IPS DF 6.9 (cell line): Measurements from ENCODE around the gene SRL.

ENCODE experiments used
- DNase-seq: peaks from one replicate; pipeline ENCODE4 v3.0.0-alpha.2; 2013; ENCODE audit warnings: low read depth, low spot score
- H3K27ac ChIP-seq: one replicate; pipeline ENCODE4 v1.5.1; 2013; ENCODE audit warnings: low read length, control low read depth
- H3K27me3 ChIP-seq: 2 replicates; pipeline ENCODE4 v1.6.1; 2013; ENCODE audit warnings: mild to moderate bottlenecking, low read length; ENCODE audit not compliant: control insufficient read depth, insufficient read depth
- H3K36me3 ChIP-seq: 2 replicates; pipeline ENCODE4 v1.6.1; 2013; ENCODE audit warnings: low read length; ENCODE audit not compliant: control insufficient read depth, insufficient read depth
- H3K4me1 ChIP-seq: 2 replicates; pipeline ENCODE4 v1.6.1; 2013; ENCODE audit warnings: low read length; ENCODE audit not compliant: control insufficient read depth, insufficient read depth
- H3K4me3 ChIP-seq: 2 replicates; pipeline ENCODE4 v1.5.1; 2013; ENCODE audit warnings: mild to moderate bottlenecking, low read length
- H3K9me3 ChIP-seq: 2 replicates; pipeline ENCODE4 v1.6.1; 2013; ENCODE audit warnings: low read length, inconsistent platforms; ENCODE audit not compliant: control insufficient read depth, insufficient read depth
- WGBS: extraction: QIAGEN DNeasy Blood & Tissue Kit; methylation state at CpG from one replicate; pipeline ENCODE4 v1.1.7; 2013; ENCODE audit warnings: mixed read lengths, missing lambda C conversion rate; ENCODE audit not compliant: insufficient read length, insufficient coverage; 5-methylcytosine and 5-hydroxymethylcytosine counted together

SRL gene

DNA sequence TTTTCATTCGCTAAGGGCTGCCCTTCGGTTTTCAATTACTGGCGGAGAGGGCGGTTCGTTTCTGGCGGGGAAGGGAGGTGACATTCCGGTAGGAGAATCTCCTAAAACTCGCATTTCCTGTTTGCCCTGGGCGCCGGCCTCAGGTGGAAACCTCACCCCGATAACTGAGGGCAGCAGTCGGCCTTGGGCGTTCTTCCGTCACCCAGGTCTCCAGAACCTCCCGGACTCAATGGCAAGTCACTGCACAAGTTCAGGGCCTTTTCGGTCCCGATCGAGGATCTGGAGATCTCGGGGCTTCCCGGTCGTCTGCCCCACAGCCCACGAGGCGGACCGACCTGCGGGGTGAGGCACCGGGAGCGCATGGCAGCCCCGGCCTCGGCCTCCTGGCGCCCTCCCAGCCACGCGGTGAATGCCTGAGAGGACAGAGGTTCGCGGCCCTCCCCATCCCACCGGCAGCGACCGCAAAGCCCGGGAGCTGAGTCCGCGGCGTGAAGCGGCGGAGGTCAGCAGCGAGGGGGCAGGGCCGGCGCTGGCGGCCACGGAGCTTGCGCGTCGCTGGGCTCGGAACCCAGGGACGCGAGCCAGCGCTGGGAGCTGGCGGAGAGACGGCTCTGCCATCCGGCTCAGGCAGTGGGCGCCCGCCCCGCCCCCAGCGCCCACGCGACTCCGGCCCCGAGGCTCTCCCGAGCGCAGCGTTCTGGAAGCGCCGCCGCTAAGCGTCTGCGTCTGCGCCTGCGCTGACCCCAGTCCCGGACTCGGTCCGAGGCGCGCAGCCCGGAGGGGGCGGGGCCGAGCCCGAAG lies 58.4 kb downstream of the SRL start:
- peak overlapping the region; percentile 79 for H3K4me3 ChIP-seq

DNA sequence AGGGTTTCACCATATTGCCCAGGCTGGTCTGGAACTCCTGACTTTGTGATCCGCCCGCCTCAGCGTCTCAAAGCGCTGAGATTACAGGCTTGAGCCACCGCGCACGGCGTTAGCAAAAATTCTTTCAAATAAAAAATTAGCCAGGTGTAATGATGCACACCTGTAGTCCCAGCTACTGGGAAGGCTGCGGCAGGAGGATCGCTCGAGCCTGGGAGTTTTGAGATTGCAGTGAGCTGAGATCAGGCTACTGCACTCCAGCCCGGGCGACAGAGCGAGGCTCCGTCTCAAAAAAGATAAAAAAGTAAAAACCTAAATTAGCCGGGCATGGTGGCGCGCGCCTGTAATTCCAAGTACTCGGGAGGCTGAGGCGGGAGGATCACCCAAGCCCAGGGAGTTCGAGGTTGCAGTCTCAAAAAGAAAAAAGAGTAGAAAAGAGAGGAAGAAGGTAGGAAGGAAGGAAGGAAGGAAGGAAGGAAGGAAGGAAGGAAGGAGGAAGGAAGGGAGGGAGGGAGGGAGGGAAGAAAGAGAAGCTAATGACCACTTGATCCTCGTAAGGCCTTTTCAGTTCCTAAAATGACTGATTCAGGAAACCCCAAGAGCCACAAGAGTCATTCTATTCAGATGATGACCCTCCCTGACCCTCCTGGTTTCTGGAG lies 59.2 kb downstream of the SRL start:
- Histone ChIP-seq H3K27ac (no peak overlapping the region), H3K27me3 (no peaks in the 10 kb centered on the region), H3K4me1 (no peaks in the 10 kb centered on the region), H3K9me3 (no peaks in the 10 kb centered on the region), H3K36me3 (no peaks in the 10 kb centered on the region), H3K4me3 (peak overlapping the region; percentile 79; the same call in 1 of the 2 replicates)
- WGBS: no CpG with 5 or more reads among the region's 23 CpGs
- DNase-seq: no peak

More for the DNA sequence above, 58.4 kb downstream of the SRL start:
- no CpG with 5 or more reads among the region's 85 CpGs for WGBS
- Histone ChIP-seq H3K27ac (no peak overlapping the region), H3K36me3 (no peaks in the 10 kb centered on the region), H3K9me3 (no peaks in the 10 kb centered on the region), H3K4me1 (no peaks in the 10 kb centered on the region), H3K27me3 (no peaks in the 10 kb centered on the region)
- peak; percentile 82 for DNase-seq

DNA sequence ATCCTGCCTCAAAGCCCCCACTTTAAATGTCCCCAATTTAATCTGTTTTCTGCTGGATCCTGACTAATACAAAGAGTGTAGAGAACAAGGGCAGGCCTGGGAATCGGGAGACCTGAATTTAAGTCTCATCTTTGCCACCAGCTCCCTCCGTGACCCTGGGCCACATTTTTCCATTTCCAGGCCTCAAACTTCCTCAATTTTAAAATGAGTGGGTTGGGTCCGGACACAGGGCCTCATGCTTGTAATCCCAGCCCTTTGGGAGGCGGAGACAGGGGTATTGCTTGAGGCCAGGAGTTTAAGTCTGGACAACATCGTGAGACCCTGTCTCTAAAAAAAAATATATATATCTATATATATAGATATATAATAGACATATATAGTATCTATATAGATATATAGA lies 61.4 kb downstream of the SRL start:
- DNase-seq: no peak
- no peaks in the 10 kb centered on the region for H3K4me1 ChIP-seq

DNA sequence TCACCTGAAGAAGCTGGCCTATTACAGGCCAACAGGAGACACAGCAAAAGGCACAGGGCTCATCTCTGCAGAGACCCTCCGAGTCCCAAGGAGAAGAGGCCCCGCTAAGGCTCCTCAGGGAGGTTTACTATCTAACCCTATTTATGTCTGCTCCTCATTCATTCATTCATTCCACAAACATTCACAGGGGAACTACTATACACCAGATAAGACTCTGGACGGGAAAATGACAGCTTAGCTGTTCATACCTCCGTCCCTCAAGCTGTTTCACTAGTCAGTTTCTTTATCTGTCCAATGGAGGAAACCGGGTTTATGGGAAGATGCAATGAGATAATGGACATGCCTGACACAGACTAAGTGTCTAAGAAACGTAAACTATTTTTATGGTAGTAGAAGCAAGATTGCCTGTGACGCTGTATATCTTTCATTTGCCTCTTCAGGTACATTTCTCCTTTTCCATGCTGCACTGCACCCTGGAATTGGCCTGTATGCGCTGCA lies 62.1 kb downstream of the SRL start:
- DNase-seq: no peak
- H3K4me1 ChIP-seq: no peaks in the 10 kb centered on the region
- no peak overlapping the region for H3K4me3 ChIP-seq
- WGBS: no CpG with 5 or more reads among the region's 8 CpGs
- no peaks in the 10 kb centered on the region for H3K9me3 ChIP-seq
- no peaks in the 10 kb centered on the region for H3K36me3 ChIP-seq
- H3K27me3 ChIP-seq: no peaks in the 10 kb centered on the region
- H3K27ac ChIP-seq: no peak overlapping the region

More for the DNA sequence above, 61.4 kb downstream of the SRL start:
- Histone ChIP-seq H3K9me3 (no peaks in the 10 kb centered on the region), H3K27ac (no peak overlapping the region), H3K36me3 (no peaks in the 10 kb centered on the region), H3K27me3 (no peaks in the 10 kb centered on the region), H3K4me3 (no peak overlapping the region)
- no CpG with 5 or more reads among the region's 5 CpGs for WGBS

DNA sequence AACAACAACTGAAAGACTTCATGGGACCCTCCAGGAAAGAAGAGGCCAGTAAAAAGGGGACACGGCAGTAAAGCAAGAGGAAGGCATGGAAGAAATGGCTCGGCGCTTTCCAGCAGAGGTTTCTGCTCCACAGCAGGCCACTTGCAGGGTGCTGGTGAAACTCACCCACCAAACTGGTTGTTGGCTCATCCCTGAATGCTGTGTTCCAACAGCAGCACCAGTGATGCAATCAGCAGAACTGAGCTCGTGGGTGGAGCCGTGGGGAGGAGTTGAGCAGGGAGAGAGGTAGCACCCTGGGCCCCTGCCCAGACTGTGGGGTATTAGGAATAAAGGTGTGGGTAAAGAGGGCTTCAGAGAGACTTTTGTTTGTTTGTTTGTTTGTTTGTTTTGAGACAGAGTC lies 62.9 kb downstream of the SRL start:
- WGBS: no CpG with 5 or more reads among the region's 5 CpGs
- H3K4me3 ChIP-seq: no peak overlapping the region
- no peaks in the 10 kb centered on the region for H3K36me3 ChIP-seq
- H3K9me3 ChIP-seq: no peaks in the 10 kb centered on the region
- H3K27me3 ChIP-seq: no peaks in the 10 kb centered on the region
- DNase-seq: no peak
- H3K4me1 ChIP-seq: no peaks in the 10 kb centered on the region
- no peak overlapping the region for H3K27ac ChIP-seq

DNA sequence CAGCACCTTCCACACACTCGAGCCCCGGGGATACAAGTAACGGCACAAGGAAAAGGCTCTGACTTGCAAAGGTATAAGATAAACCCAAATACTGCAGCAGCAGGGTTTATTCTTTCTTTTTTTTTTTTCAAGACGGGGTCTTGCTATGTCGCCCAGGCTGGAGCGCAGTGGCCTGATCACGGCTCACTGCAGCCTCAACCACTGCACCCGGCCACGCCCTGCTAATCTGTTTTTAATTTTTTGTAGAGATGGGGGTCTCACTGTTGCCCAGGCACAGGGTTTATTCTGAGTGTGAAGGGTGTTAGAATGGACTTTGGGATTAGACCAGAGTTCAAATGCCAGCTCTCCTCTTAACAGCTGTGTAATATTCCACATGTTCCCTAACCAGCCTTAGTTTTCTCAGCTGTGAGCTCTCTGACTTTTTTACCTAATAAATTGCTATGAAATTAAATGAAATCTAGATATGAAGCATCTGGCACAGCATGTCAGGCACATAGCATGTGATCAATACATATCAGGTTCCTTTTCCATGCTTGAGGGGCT lies 63.3 kb downstream of the SRL start:
- WGBS: no CpG with 5 or more reads among the region's 9 CpGs

DNA sequence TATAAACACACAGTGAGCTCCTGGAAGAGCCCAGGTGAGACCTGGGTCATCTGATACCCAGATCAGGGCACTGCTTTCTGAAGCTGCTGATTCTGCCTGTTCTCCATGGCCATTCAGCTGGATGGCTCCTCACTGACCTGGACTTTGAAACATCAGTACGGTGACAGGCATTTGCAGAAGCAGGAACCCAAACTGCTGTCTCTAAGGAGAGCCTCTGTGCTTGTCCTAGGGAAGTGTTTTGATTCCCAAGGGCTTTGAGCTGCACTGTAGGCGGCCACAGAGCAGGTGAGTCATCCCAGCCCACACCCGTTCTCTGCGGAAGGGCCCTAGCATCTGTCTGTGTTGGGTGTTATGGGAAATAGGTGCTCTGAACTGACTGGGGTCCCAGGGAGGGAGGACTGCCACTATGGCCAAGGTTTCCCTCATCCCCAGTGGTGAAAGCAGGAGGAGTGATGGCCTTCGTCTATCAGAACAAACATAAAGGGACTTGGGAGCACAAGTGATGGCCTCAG lies 64.9 kb downstream of the SRL start:
- Histone ChIP-seq H3K27ac (no peak overlapping the region), H3K4me1 (no peaks in the 10 kb centered on the region), H3K9me3 (no peaks in the 10 kb centered on the region), H3K36me3 (no peaks in the 10 kb centered on the region), H3K4me3 (no peak overlapping the region), H3K27me3 (no peaks in the 10 kb centered on the region)
- no CpG with 5 or more reads among the region's 5 CpGs for whole genome bisulfite sequencing
- no peak for DNase-seq

More for the DNA sequence above, 63.3 kb downstream of the SRL start:
- no peak overlapping the region for H3K4me3 ChIP-seq
- no peaks in the 10 kb centered on the region for H3K9me3 ChIP-seq
- H3K36me3 ChIP-seq: no peaks in the 10 kb centered on the region
- no peak overlapping the region for H3K27ac ChIP-seq
- no peak for DNase-seq
- no peaks in the 10 kb centered on the region for H3K27me3 ChIP-seq
- H3K4me1 ChIP-seq: no peaks in the 10 kb centered on the region

DNA sequence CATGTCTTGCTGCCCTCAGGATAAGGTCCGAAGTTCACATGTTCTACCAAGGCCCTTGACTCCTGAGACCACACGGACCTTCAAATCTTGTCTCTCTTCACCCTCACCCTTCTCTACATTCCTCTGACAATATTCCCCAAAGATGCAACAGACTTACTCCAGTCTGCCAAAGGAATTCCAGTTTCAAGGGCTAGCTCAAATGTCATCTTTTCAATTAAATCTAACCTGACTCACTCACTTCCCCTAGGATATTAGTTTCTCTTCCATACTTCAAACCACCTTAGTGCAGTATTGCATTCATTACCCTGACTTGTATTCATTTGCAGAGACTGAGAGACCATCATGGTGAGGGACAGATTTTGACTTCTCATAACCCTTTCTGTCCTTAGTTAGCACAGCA lies 66.0 kb downstream of the SRL start:
- Histone ChIP-seq H3K36me3 (no peaks in the 10 kb centered on the region), H3K27ac (no peak overlapping the region), H3K4me3 (no peak overlapping the region), H3K9me3 (no peaks in the 10 kb centered on the region), H3K4me1 (no peaks in the 10 kb centered on the region), H3K27me3 (no peaks in the 10 kb centered on the region)
- DNase-seq: no peak
- WGBS: no CpG with 5 or more reads among the region's 2 CpGs

DNA sequence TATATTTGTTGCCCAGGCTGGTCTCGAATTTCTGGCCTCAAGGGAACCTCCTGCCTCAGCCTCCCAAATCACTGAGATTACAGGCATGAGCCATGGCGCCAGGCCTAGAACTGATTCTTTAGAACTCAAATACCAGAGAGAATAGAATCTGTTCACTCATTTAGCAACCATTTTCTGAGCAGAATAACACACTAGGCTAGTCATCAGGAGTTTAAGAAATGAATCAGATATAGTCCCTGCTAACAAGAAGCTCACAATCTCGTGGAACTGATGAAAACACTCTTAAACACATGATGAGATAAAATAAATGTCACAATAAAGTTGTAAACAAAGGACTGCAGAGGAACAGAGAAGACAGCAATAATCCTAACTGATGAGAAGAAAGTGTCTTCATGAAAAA lies 69.8 kb downstream of the SRL start:
- no peak for DNase-seq
- WGBS: no CpG with 5 or more reads among the region's 3 CpGs
- H3K27ac ChIP-seq: no peak overlapping the region

DNA sequence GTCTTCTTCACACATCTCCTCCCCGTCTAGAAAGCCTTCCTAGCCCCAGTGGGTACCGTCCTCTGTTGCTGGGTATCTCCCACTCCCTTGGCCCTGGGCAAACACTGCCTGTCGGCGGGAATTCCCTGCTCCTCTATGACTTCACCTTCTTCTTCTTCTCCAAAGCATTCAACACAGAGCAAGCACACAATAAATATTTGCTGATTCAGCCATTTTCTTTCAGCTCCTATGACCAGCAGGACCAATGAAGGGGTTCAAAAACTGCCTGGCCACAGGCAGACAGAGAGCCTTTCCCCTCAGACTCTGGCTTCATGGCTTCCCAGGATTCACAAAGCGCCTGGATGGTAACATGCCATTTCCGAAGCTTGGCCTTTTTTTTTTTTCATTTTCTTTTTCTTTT lies 72.5 kb downstream of the SRL start:
- Histone ChIP-seq H3K36me3 (no peaks in the 10 kb centered on the region), H3K27ac (no peak overlapping the region), H3K4me3 (no peak overlapping the region), H3K9me3 (no peaks in the 10 kb centered on the region), H3K4me1 (no peaks in the 10 kb centered on the region), H3K27me3 (no peaks in the 10 kb centered on the region)
- DNase-seq: no peak
- WGBS: no CpG with 5 or more reads among the region's 6 CpGs

More for the DNA sequence above, 69.8 kb downstream of the SRL start:
- Histone ChIP-seq H3K27me3 (no peaks in the 10 kb centered on the region), H3K4me1 (no peaks in the 10 kb centered on the region), H3K4me3 (no peak overlapping the region), H3K9me3 (no peaks in the 10 kb centered on the region), H3K36me3 (no peaks in the 10 kb centered on the region)
